ENCODE data around the gene ATRAID.

- TF ChIP-seq CTCF (IDR thresholded peaks at IDR 0.05) (no peak), POLR2AphosphoS5 (IDR thresholded peaks at IDR 0.05; ENCODE audit: insufficient read depth in 1 of 2, low read depth in 1 of 2) (no peak), POLR2A (IDR thresholded peaks at IDR 0.05) (no peak)
These were observed 50.8 kb downstream of the ATRAID start, which contains the start of gene SLC30A3 for GRCh38 chr2:27262379-27263286.
